ENCODE data around the gene DDX17.

DDX17 gene

GRCh38 chr22:38494498-38494897, 11.6 kb downstream of the DDX17 start:
- in situ Hi-C loops (cut with MboI; ENCODE audit: low pct_unique_long_range_greater_than_20kb, low sequenced_read_pairs, unreplicated experiment): no loop called here

GRCh38 chr22:38491707-38492348, 14.3 kb downstream of the DDX17 start:
- in situ Hi-C loops (cut with MboI; ENCODE audit: low pct_unique_long_range_greater_than_20kb, low sequenced_read_pairs, unreplicated experiment): no loop called here
- TF ChIP-seq CTCF (IDR thresholded peaks at IDR 0.05; ENCODE audit: extremely low read depth, insufficient read depth, missing control alignments): no peak
- DNase-seq (ENCODE audit: low spot score): no peak

More at GRCh38 chr22:38494498-38494897, 11.6 kb downstream of the DDX17 start:
- TF ChIP-seq CTCF (IDR thresholded peaks at IDR 0.05; ENCODE audit: extremely low read depth, insufficient read depth, missing control alignments): no peak
- DNase-seq (ENCODE audit: low spot score): no peak

- in situ Hi-C loops (cut with MboI; ENCODE audit: low pct_unique_long_range_greater_than_20kb, low sequenced_read_pairs, unreplicated experiment): no loop called here
- no peak for DNase-seq (ENCODE audit: low spot score)
- no peak for TF ChIP-seq CTCF (IDR thresholded peaks at IDR 0.05; ENCODE audit: extremely low read depth, insufficient read depth, missing control alignments)
Measured at GRCh38 chr22:38490915-38491314, 15.2 kb downstream of the DDX17 start.

GRCh38 chr22:38490475-38490874, 15.6 kb downstream of the DDX17 start:
- in situ Hi-C loops (cut with MboI; ENCODE audit: low pct_unique_long_range_greater_than_20kb, low sequenced_read_pairs, unreplicated experiment): no loop called here
- DNase-seq (ENCODE audit: low spot score): no peak
- TF ChIP-seq CTCF (IDR thresholded peaks at IDR 0.05; ENCODE audit: extremely low read depth, insufficient read depth, missing control alignments): no peak

- DNase-seq (ENCODE audit: low spot score): no peak
- in situ Hi-C loops (cut with MboI; ENCODE audit: low pct_unique_long_range_greater_than_20kb, low sequenced_read_pairs, unreplicated experiment): no loop called here
Measured at GRCh38 chr22:38489561-38490145, 16.5 kb downstream of the DDX17 start.

GRCh38 chr22:38489142-38489541, 17.0 kb downstream of the DDX17 start:
- DNase-seq (ENCODE audit: low spot score): no peak
- no peak for TF ChIP-seq CTCF (IDR thresholded peaks at IDR 0.05; ENCODE audit: extremely low read depth, insufficient read depth, missing control alignments)
- in situ Hi-C loops (cut with MboI; ENCODE audit: low pct_unique_long_range_greater_than_20kb, low sequenced_read_pairs, unreplicated experiment): no loop called here

More at GRCh38 chr22:38489561-38490145, 16.5 kb downstream of the DDX17 start:
- TF ChIP-seq CTCF (IDR thresholded peaks at IDR 0.05; ENCODE audit: extremely low read depth, insufficient read depth, missing control alignments): no peak
